Activated T-cell treated with anti-CD3 and anti-CD28 coated beads, Interleukin-2, amount 50 U/mL, for 4 hours (primary cell): ENCODE data around the gene MBL2. TPM values are rescaled to one million over a fixed set of nuclear protein-coding genes. Genes with fewer than 3 reads are reported as not detected.

Source experiments
- ATAC-seq, 2 donors: fragments of 200-7000 bp; cut with Tn5 transposase; one replicate each; pipeline ENCODE4 v1.10.0; 2021
- DNase-seq: peaks from one replicate; pipeline ENCODE4 v3.0.0-alpha.2; 2020
- H3K27me3 Mint-ChIP-seq: one replicate; pipeline ENCODE4 v1.8.0; 2021; ENCODE audit warnings: low read depth, mixed read lengths
- H3K36me3 Mint-ChIP-seq: one replicate; pipeline ENCODE4 v1.8.0; 2022; ENCODE audit warnings: mixed read lengths; ENCODE audit not compliant: insufficient read depth
- H3K4me1 Mint-ChIP-seq: one replicate; pipeline ENCODE4 v1.8.0; 2021; ENCODE audit warnings: low read depth, mixed read lengths
- H3K4me3 Mint-ChIP-seq: one replicate; pipeline ENCODE4 v1.8.0; 2021; ENCODE audit warnings: mild to moderate bottlenecking, moderate library complexity, mixed read lengths
- H3K9me3 Mint-ChIP-seq: one replicate; pipeline ENCODE4 v1.8.0; 2021; ENCODE audit warnings: mixed read lengths
- total RNA-seq, 3 donors: library from RNA; stranded (reverse); gene quantifications; one replicate each; pipeline ENCODE4 v1.2.1, GENCODE V29; 2021

The MBL2 gene
- not detected for total RNA-seq

DNA sequence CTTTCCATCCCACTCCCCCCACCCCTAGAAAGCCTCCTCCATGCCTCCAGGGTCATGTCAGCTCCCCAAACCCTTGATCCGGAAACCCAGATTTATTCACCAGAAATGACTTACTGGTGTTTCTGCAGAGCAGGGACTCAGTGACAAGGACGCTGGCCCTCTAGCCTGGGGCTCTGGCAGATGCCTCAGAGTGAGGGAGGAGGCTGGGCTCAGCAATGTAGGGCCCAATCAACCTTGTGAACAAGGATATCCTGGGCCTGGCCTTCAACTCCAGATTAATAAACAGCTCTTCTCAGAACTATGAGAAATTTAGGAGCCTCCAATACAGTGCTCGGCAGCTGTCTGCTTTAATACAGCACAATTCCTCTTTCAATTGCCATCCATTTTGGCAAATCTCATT, at the start of gene MBL2:
Gene MBL2 (minus strand): TSS at position 162 of the 400 bp plus-strand sequence. CDS start 1,149 bp downstream, outside the sequence.
- Mint-ChIP-seq H3K27me3 (no peaks in the 10 kb centered on the region), H3K4me3 (no peak within 1 kb of the TSS), H3K9me3 (no peaks in the 10 kb centered on the region), H3K4me1 (no peaks in the 10 kb centered on the region), H3K36me3 (no peaks in the 10 kb centered on the region)
- no peak for DNase-seq
- no peak for ATAC-seq

GRCh38 chr10:52820309-52820708, 47.7 kb upstream of the MBL2 start:
- DNase-seq (no peak), ATAC-seq (no peak)
- Mint-ChIP-seq H3K4me3 (no peak overlapping the region), H3K27me3 (no peaks in the 10 kb centered on the region), H3K9me3 (peaks cover 3% of the 10 kb centered on the region), H3K4me1 (no peaks in the 10 kb centered on the region), H3K36me3 (no peaks in the 10 kb centered on the region)

- ATAC-seq (no peak), DNase-seq (no peak)
- Mint-ChIP-seq H3K4me1 (no peaks in the 10 kb centered on the region), H3K4me3 (no peak overlapping the region), H3K9me3 (peaks cover 3% of the 10 kb centered on the region), H3K36me3 (no peaks in the 10 kb centered on the region), H3K27me3 (no peaks in the 10 kb centered on the region)
These were observed 45.4 kb upstream of the MBL2 start for GRCh38 chr10:52818019-52818418.

DNA sequence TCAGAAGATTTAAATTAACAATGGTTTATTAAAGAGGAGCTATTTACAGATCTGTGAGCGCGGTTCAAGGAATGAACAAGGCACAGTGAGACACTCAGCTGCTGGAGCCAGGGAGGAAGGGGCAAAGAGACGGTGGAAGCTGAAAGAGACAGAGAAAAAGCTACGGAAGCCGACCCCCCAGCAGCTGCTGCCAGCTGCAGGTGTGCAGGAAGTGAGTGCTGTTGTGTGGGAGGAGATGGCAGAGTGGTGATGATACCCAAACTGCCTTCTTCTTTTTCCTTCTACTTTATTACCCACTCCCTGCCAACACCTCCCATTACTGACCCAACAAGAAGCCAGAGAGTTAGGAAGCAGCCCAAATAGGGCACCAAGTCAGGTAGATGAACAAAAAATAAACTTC, 41.9 kb upstream of the MBL2 start:
- H3K36me3 Mint-ChIP-seq: no peaks in the 10 kb centered on the region
- no peaks in the 10 kb centered on the region for H3K4me1 Mint-ChIP-seq
- H3K4me3 Mint-ChIP-seq: no peak overlapping the region
- no peaks in the 10 kb centered on the region for H3K27me3 Mint-ChIP-seq
- ATAC-seq (no peak), DNase-seq (no peak)
- H3K9me3 Mint-ChIP-seq: peaks cover 3% of the 10 kb centered on the region

DNA sequence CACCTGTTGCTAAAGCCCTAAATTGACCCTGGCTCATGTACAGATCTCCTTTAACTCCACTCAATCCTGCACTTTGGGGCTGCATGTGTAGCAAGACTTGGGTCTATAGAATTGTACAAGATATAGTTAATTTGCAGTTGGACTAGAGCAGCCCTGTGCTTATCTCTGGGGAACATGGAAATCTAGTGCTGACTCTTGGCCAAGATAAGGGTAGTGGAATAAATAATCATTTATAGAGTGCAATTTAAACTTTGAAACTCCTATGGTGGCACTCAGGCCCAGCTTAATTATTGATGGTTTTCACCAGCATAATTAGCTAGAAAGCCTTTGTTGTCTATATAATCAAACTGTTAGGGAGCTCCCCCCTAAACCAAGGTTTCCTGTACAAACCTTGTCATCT, 39.2 kb upstream of the MBL2 start:
- DNase-seq (no peak), ATAC-seq (no peak)
- Mint-ChIP-seq H3K4me1 (no peaks in the 10 kb centered on the region), H3K36me3 (no peaks in the 10 kb centered on the region), H3K4me3 (no peak overlapping the region), H3K27me3 (no peaks in the 10 kb centered on the region), H3K9me3 (peaks cover under 1% of the 10 kb centered on the region)

DNA sequence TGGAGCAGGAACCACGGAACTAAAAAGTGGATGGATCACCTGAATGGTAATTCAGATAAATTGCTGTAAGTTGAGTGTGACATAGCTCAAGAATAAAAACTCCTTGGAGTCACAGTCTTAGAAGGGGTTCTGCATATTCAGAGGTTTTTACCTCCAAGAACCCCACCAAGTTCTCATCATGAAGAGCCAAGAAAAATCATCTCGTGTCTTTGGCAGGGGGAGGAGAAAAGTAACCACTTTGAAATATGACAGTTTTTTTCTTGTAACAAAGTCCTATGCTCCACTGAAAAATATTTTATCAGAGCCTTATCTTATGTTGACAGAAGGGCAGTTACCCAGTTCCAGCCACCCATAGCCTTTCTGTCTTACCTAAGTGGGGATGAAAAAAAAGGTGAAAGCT, 38.2 kb upstream of the MBL2 start:
- Mint-ChIP-seq H3K27me3 (no peaks in the 10 kb centered on the region), H3K9me3 (no peaks in the 10 kb centered on the region), H3K4me1 (no peaks in the 10 kb centered on the region), H3K4me3 (no peak overlapping the region), H3K36me3 (no peaks in the 10 kb centered on the region)
- DNase-seq (no peak), ATAC-seq (no peak)

GRCh38 chr10:52807803-52808202, 35.2 kb upstream of the MBL2 start:
- Mint-ChIP-seq H3K4me3 (no peak overlapping the region), H3K4me1 (no peaks in the 10 kb centered on the region), H3K36me3 (no peaks in the 10 kb centered on the region), H3K9me3 (no peaks in the 10 kb centered on the region), H3K27me3 (no peaks in the 10 kb centered on the region)
- ATAC-seq (no peak), DNase-seq (no peak)

DNA sequence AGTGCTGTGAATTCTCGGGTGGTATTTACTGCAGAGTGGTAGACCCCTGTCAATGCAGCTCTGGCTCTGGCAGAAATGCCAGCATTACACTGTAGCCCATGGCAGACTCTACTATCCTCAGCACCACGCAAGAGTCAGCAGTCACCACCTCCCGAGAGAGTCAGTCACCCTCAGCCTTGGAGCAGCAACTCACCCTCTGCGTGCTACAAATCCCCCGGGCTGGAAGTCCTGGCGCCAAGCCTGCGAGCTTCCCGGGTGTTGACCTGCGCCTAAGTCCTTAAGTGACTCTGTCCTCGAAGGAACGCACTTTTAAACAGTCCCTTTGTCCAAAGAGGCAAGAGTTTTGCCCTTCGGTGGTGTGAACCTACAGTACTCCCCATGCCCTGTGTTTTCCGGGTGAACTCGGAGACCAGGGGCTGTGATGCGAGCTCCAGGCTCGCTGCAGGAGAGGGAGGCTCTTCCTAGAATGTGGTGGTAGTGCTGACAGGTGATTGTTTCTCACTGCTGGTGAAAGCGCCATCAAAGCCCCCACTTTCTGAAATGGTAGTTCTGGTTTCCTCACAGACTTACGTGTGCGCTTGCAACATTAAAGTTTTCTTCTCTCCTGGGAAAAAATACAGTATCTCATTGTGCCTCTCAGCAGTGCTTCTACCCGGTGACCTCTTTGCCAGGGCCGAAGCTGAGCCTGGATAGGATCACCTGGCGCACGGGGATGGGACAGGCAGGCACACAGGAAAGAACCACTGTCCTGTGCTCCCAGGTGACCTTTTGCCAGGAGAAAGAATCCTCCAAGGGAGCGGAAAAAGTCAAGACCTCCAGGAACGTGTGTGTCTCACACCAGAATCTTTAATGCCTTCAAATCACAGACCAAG, 33.1 kb upstream of the MBL2 start:
- H3K4me3 Mint-ChIP-seq: no peak overlapping the region

GRCh38 chr10:52801947-52802346, 29.4 kb upstream of the MBL2 start:
- Mint-ChIP-seq H3K27me3 (no peaks in the 10 kb centered on the region), H3K4me1 (no peaks in the 10 kb centered on the region), H3K4me3 (no peak overlapping the region), H3K36me3 (no peaks in the 10 kb centered on the region), H3K9me3 (peaks cover 17% of the 10 kb centered on the region)
- no peak for DNase-seq
- no peak for ATAC-seq

More for the DNA sequence above, 33.1 kb upstream of the MBL2 start:
- H3K27me3 Mint-ChIP-seq: no peaks in the 10 kb centered on the region
- no peak for DNase-seq
- no peaks in the 10 kb centered on the region for H3K4me1 Mint-ChIP-seq
- ATAC-seq: no peak
- H3K36me3 Mint-ChIP-seq: no peaks in the 10 kb centered on the region
- H3K9me3 Mint-ChIP-seq: peaks cover 3% of the 10 kb centered on the region

DNA sequence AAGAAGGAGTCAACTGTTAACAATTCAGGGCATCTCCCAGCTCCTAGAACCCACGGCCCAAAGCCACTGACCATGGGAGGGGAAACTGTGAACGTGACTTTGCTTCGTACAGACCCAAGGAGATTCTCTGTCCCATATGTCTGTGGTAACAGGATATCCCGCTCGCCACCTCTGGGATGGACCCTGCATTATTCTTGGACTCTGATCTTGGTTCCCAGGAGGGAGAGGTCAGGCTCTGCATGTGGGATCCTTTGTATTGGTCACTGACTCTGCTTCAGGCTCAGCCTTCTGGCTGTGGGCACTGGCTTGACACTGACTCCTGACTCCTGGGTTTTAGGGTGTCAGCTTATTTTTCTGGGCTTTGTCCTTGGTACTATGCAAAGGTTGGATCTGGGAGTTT, 13.5 kb upstream of the MBL2 start:
- no peaks in the 10 kb centered on the region for H3K9me3 Mint-ChIP-seq
- DNase-seq (no peak), ATAC-seq (no peak)
- no peaks in the 10 kb centered on the region for H3K4me1 Mint-ChIP-seq
- no peak overlapping the region for H3K4me3 Mint-ChIP-seq
- H3K27me3 Mint-ChIP-seq: no peaks in the 10 kb centered on the region
- no peaks in the 10 kb centered on the region for H3K36me3 Mint-ChIP-seq

DNA sequence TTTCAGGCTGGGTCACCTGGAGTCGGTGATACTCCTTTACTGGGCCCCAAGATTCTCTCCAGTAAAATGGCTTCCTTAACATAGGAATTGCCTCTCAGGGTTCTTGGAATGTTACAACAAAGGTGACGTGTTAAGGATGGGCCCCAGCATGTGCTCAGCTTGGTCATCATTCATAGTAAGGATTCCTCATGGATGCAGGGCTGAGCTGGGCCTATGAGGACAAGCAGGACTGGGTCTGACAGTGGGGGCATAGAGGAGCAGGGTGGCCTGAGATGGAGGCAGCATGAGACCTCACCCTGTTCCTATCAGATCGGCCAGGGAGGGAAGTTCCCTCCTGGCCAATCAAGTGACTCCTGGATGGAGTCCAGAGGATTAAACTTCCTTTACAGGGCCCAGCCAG, 12.8 kb upstream of the MBL2 start:
- Mint-ChIP-seq H3K9me3 (no peaks in the 10 kb centered on the region), H3K4me3 (no peak overlapping the region), H3K4me1 (no peaks in the 10 kb centered on the region), H3K36me3 (no peaks in the 10 kb centered on the region), H3K27me3 (no peaks in the 10 kb centered on the region)
- ATAC-seq (no peak), DNase-seq (no peak)

- Mint-ChIP-seq H3K27me3 (no peaks in the 10 kb centered on the region), H3K4me3 (no peak overlapping the region)
These were observed 11.1 kb upstream of the MBL2 start for GRCh38 chr10:52783726-52784125.

DNA sequence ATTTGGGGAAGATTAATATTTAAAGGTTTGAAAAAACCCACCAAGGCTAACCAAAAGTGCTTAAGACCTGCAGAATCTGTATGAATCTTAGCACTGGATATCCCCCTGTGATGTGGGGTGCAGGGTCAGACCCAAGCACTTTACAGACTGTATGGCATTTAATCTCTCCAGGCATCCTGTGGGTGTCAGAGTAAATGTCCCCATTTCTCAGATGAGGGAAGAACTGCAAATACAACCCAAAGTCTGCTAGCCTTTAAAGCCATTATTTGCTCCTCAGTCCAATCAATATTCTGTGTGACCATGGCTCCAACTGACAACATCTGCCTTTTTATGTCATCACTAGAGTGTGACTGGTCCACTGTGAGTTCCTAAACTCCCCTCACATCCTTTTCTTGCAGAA, 10.0 kb upstream of the MBL2 start:
- Mint-ChIP-seq H3K4me1 (no peaks in the 10 kb centered on the region), H3K27me3 (no peaks in the 10 kb centered on the region), H3K4me3 (no peak overlapping the region), H3K36me3 (no peaks in the 10 kb centered on the region), H3K9me3 (no peaks in the 10 kb centered on the region)
- DNase-seq: no peak
- no peak for ATAC-seq

More at GRCh38 chr10:52783726-52784125, 11.1 kb upstream of the MBL2 start:
- ATAC-seq (no peak), DNase-seq (no peak)
- no peaks in the 10 kb centered on the region for H3K4me1 Mint-ChIP-seq
- no peaks in the 10 kb centered on the region for H3K36me3 Mint-ChIP-seq
- H3K9me3 Mint-ChIP-seq: no peaks in the 10 kb centered on the region

- DNase-seq: no peak
- no peaks in the 10 kb centered on the region for H3K4me1 Mint-ChIP-seq
- no peaks in the 10 kb centered on the region for H3K9me3 Mint-ChIP-seq
- H3K4me3 Mint-ChIP-seq: no peak overlapping the region
- no peaks in the 10 kb centered on the region for H3K36me3 Mint-ChIP-seq
- ATAC-seq: no peak
- H3K27me3 Mint-ChIP-seq: no peaks in the 10 kb centered on the region
These were observed 8.0 kb upstream of the MBL2 start for GRCh38 chr10:52780391-52781155.
